ENCODE data around the gene COL5A1.

COL5A1 gene

DNA sequence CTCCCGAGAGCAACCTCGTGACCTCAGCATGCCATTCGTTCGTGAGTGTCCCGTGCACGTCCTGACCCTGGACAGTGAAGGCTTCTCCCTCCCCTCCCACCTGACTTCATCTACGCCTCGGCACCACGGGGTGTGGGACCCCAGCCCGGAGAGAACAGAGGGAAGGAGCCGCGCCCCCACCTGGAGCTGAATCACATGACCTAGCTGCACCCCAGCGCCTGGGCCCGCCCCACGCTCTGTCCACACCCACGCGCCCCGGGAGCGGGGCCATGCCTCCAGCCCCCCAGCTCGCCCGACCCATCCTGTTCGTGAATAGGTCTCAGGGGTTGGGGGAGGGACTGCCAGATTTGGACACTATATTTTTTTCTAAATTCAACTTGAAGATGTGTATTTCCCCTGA, 200.7 kb downstream of the COL5A1 start:
- in situ Hi-C loops (cut with HindIII; ENCODE audit: low sequenced_read_pairs): no loop called here
- TF ChIP-seq, protein P1, sequence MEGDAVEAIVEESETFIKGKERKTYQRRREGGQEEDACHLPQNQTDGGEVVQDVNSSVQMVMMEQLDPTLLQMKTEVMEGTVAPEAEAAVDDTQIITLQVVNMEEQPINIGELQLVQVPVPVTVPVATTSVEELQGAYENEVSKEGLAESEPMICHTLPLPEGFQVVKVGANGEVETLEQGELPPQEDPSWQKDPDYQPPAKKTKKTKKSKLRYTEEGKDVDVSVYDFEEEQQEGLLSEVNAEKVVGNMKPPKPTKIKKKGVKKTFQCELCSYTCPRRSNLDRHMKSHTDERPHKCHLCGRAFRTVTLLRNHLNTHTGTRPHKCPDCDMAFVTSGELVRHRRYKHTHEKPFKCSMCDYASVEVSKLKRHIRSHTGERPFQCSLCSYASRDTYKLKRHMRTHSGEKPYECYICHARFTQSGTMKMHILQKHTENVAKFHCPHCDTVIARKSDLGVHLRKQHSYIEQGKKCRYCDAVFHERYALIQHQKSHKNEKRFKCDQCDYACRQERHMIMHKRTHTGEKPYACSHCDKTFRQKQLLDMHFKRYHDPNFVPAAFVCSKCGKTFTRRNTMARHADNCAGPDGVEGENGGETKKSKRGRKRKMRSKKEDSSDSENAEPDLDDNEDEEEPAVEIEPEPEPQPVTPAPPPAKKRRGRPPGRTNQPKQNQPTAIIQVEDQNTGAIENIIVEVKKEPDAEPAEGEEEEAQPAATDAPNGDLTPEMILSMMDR (IDR thresholded peaks at IDR 0.05; ENCODE audit: low read depth, low read length, missing control alignments): no peak
- no peak for DNase-seq (ENCODE audit: low read depth)
- no peak overlapping the region for H3K4me3 ChIP-seq (ENCODE audit: low read depth, low read length)

DNA sequence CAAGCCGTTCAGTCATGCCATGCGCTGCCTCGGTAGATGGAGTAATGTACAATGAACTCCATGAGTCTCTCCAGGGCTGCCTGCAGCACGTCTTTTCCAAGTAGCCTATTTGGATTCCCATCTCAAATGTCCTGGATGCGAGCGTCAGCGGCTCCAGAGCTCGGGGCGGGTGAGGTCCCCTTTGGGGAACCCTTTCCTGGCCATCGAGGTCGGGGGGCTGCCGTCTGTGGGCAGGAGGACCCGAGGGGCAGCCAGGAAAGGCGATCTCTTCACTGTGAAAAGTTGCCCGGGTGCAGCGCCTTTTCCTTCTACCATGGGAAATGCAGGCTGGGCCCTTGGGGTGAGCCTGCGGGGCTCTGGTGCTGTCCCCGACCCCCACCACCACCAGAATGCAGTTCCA, 202.1 kb downstream of the COL5A1 start:
- no peak overlapping the region for H3K4me3 ChIP-seq (ENCODE audit: low read depth, low read length)
- TF ChIP-seq, protein P1 (IDR thresholded peaks at IDR 0.05; ENCODE audit: low read depth, low read length, missing control alignments): no peak
- in situ Hi-C loops (cut with HindIII; ENCODE audit: low sequenced_read_pairs): no loop called here
- DNase-seq (ENCODE audit: low read depth): no peak

DNA sequence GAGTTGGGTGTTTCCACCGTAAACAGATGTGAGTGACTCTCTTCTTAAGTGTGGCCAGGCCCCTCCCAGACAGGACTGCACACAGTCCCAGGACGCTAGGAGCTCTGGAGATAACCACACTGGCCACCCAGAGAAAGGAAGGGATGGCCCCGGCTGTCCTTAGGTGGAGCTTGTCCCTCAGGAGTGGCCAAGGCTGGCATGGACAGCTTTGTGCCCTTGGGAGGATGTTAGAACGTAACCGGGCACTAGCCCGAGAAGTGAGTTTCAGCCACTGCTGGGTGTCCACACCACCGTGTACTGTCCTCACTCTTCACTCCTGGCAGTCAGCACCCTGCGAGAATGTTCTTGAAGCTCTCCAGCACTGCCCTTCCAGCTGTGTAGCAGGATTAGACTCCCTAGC, 203.2 kb downstream of the COL5A1 start:
- DNase-seq (ENCODE audit: low read depth): no peak
- in situ Hi-C loops (cut with HindIII; ENCODE audit: low sequenced_read_pairs): no loop called here
- TF ChIP-seq, protein P1 (IDR thresholded peaks at IDR 0.05; ENCODE audit: low read depth, low read length, missing control alignments): no peak
- no peak overlapping the region for H3K4me3 ChIP-seq (ENCODE audit: low read depth, low read length)

DNA sequence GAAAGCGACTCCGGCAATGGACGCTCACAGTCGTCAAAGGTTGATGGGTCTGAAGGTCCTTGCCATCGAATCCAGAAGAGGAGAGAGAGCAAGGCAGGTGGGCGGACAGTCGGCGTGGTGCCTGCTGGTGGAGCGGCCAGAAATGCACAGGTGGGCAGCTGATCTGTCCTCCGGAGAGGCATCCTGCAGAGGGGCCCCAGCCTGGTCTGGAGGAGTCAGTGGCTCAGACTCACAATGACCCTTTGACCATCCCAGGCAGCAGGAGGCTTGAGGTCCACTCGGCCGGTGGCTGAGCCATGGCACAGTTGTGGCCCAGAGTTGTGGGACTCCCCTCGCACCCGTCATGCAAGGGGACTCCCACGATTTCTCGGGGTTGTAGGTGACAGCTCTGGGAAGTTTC, 204.6 kb downstream of the COL5A1 start:
- no peak for DNase-seq (ENCODE audit: low read depth)
- no peak overlapping the region for H3K4me3 ChIP-seq (ENCODE audit: low read depth, low read length)
- TF ChIP-seq, protein P1 (IDR thresholded peaks at IDR 0.05; ENCODE audit: low read depth, low read length, missing control alignments): no peak
- in situ Hi-C loops (cut with HindIII; ENCODE audit: low sequenced_read_pairs): no loop called here

DNA sequence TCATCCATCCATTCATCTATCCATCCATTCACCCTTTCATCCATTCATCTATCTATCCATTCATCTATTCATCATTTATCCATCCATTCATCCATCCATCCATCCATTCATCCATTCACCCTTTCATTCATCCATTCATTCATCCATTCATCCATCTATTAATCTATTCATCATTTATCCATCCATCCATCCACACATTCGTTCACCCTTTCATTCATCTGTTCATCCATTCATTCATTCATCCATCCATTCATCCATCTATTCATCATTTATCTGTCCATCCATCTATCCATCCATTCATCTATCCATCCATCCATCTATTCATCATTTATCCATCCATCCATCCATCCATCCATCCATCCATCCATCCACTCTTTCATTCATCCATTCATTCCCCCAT, 205.1 kb downstream of the COL5A1 start:
- TF ChIP-seq, protein P1 (IDR thresholded peaks at IDR 0.05; ENCODE audit: low read depth, low read length, missing control alignments): no peak
- DNase-seq (ENCODE audit: low read depth): no peak
- in situ Hi-C loops (cut with HindIII; ENCODE audit: low sequenced_read_pairs): no loop called here
- H3K4me3 ChIP-seq (ENCODE audit: low read depth, low read length): no peak overlapping the region

DNA sequence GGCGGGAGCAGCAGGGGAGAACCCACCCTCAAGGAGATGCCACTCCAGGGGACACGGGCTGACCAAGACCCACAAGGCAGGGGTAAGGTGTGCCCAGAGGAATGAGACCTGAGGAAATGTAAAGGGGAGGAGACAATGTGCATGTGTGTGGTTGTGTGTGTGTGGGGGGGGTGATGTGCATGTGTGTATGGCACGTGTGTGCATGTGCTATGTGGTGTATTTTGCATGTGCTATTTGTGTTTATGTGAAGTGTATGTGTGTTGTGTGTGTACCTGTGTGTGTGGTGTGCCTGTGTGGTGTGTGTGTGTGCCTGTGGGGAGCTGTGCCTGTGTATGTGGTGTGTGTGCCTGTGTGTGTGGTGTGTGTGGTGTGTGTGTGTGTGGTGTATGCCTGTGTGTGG, 205.5 kb downstream of the COL5A1 start:
- DNase-seq (ENCODE audit: low read depth): no peak
- H3K4me3 ChIP-seq (ENCODE audit: low read depth, low read length): no peak overlapping the region
- TF ChIP-seq, protein P1 (IDR thresholded peaks at IDR 0.05; ENCODE audit: low read depth, low read length, missing control alignments): no peak
- in situ Hi-C loops (cut with HindIII; ENCODE audit: low sequenced_read_pairs): no loop called here

Data from astrocyte of the cerebellum (primary cell).